Stimulated activated memory B cell treated with anti-CD40 and anti-IgM and Interleukin-4, amounts not matched to agents 10 μg/mL and 1 μg/mL and 100 μg/mL, for 72 hours (primary cell): ENCODE data around the gene SIGLEC8.

Experiments
- ATAC-seq: fragments of 150-1000 bp; cut with Tn5 transposase; 2 replicates; pipeline ENCODE4 v1.10.0; 2021
- H3K27ac Mint-ChIP-seq: one replicate; pipeline ENCODE4 v1.8.0; 2022; ENCODE audit warnings: mild to moderate bottlenecking, mixed read lengths
- H3K27me3 Mint-ChIP-seq: one replicate; pipeline ENCODE4 v1.8.0; 2022; ENCODE audit warnings: mixed read lengths
- H3K36me3 Mint-ChIP-seq: one replicate; pipeline ENCODE4 v1.8.0; 2022; ENCODE audit warnings: mixed read lengths
- H3K4me1 Mint-ChIP-seq: one replicate; pipeline ENCODE4 v1.8.0; 2022; ENCODE audit warnings: mixed read lengths
- H3K4me3 Mint-ChIP-seq: one replicate; pipeline ENCODE4 v1.8.0; 2022; ENCODE audit warnings: mild to moderate bottlenecking, moderate library complexity, mixed read lengths
- H3K9me3 Mint-ChIP-seq: one replicate; pipeline ENCODE4 v1.8.0; 2022; ENCODE audit warnings: mixed read lengths

Gene SIGLEC8

GRCh38 chr19:51480590-51480989, 22.3 kb upstream of the SIGLEC8 start:
- Mint-ChIP-seq H3K27me3 (peaks cover 48% of the 10 kb centered on the region), H3K36me3 (no peaks in the 10 kb centered on the region), H3K27ac (no peak overlapping the region), H3K4me3 (no peak overlapping the region), H3K9me3 (no peaks in the 10 kb centered on the region), H3K4me1 (peaks cover 6% of the 10 kb centered on the region)
- no peak for ATAC-seq

- no peak overlapping the region for H3K4me3 Mint-ChIP-seq
- H3K4me1 Mint-ChIP-seq: peaks cover 6% of the 10 kb centered on the region
- H3K9me3 Mint-ChIP-seq: no peaks in the 10 kb centered on the region
- ATAC-seq: peak; percentile 38
- no peaks in the 10 kb centered on the region for H3K36me3 Mint-ChIP-seq
- peaks cover 45% of the 10 kb centered on the region for H3K27me3 Mint-ChIP-seq
- H3K27ac Mint-ChIP-seq: no peak overlapping the region
Observed at GRCh38 chr19:51479531-51480331, 21.5 kb upstream of the SIGLEC8 start.

DNA sequence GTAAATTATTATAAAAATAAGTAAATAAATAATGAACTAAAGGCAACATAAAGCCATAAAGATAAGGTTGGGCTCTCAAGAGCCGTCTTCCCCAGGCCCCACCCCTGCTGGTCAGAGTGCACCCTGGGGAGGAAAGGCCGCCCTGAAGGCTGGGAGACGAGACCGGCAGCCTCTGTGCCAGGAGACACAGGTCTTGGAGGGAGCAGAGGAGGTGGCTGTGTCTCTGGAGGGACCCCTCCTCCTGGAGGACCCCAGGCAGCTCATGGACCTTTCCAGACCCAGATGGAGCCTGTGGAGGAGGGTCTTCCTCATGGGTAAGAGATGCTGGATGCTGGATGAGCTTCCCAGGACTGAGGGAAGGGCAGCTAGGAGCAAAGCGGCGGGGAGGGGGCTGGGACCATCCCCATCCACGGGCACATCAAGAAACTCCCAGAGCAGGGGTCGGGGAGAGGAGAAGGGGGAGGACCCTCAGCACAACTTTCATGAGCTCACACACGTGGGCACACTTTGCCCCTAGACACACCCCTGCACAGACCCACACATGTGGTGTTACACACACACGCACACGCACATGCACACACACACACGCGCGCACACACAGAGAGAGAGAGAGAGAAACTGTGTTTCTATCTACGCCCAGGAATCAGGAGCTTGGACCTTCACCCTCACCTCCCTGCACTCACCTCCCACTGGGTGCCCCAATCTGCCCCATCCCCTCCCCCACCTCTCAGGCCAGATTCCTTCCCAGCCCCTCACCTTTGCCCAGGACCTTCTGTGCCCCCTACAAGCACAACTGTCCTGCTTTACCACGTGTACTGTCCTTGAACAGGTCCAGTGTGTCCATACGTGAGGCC, 20.4 kb upstream of the SIGLEC8 start, which contains the start of gene CEACAM18:
Gene CEACAM18, plus strand, starts transcription at position 159 of the 854 bp plus-strand sequence.
- H3K9me3 Mint-ChIP-seq: no peaks in the 10 kb centered on the region
- H3K36me3 Mint-ChIP-seq: no peaks in the 10 kb centered on the region
- ATAC-seq: no peak
- H3K27me3 Mint-ChIP-seq: peaks cover 39% of the 10 kb centered on the region
- H3K27ac Mint-ChIP-seq: no peak within 1 kb of the TSS
- H3K4me3 Mint-ChIP-seq: no peak within 1 kb of the TSS
- H3K4me1 Mint-ChIP-seq: peaks cover 7% of the 10 kb centered on the region

DNA sequence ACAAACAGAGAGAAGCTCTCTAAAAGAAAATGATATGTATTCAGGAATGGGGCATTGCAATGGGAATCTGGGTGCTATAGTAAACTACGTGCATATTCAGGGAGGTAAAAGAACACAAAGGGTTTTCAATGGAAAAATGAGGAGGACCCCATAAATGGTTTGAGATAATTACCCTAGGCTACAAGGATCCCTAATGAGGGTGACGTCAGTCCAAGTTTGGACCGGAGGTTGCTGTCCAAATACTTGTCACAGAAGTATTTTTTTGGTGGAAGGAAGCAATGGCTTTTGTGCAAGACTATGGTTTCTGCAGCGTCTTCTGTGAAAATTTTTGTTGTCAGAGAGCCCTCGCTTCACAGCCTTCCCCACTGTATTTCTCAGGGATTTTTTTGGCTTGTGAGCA, 19.1 kb upstream of the SIGLEC8 start:
- Mint-ChIP-seq H3K4me1 (peaks cover 19% of the 10 kb centered on the region), H3K27me3 (peaks cover 31% of the 10 kb centered on the region), H3K27ac (no peak overlapping the region), H3K36me3 (no peaks in the 10 kb centered on the region), H3K4me3 (no peak overlapping the region), H3K9me3 (no peaks in the 10 kb centered on the region)
- ATAC-seq: no peak

- no peaks in the 10 kb centered on the region for H3K36me3 Mint-ChIP-seq
- H3K27me3 Mint-ChIP-seq: peaks cover 29% of the 10 kb centered on the region
- H3K4me3 Mint-ChIP-seq: no peak overlapping the region
- H3K27ac Mint-ChIP-seq: no peak overlapping the region
- no peaks in the 10 kb centered on the region for H3K9me3 Mint-ChIP-seq
- no peak for ATAC-seq
- peaks cover 20% of the 10 kb centered on the region for H3K4me1 Mint-ChIP-seq
Observed at GRCh38 chr19:51476164-51476563, 17.9 kb upstream of the SIGLEC8 start.

GRCh38 chr19:51473009-51473707, 14.9 kb upstream of the SIGLEC8 start:
- Mint-ChIP-seq H3K27ac (no peak overlapping the region), H3K9me3 (no peaks in the 10 kb centered on the region), H3K4me1 (peaks cover 14% of the 10 kb centered on the region), H3K27me3 (no peaks in the 10 kb centered on the region), H3K4me3 (no peak overlapping the region), H3K36me3 (no peaks in the 10 kb centered on the region)
- peak; percentile 80 for ATAC-seq

- Mint-ChIP-seq H3K36me3 (no peaks in the 10 kb centered on the region), H3K9me3 (no peaks in the 10 kb centered on the region), H3K27me3 (no peaks in the 10 kb centered on the region), H3K27ac (no peak overlapping the region), H3K4me1 (peaks cover 14% of the 10 kb centered on the region), H3K4me3 (no peak overlapping the region)
- no peak for ATAC-seq
Observed at GRCh38 chr19:51472607-51473006, 14.4 kb upstream of the SIGLEC8 start.

DNA sequence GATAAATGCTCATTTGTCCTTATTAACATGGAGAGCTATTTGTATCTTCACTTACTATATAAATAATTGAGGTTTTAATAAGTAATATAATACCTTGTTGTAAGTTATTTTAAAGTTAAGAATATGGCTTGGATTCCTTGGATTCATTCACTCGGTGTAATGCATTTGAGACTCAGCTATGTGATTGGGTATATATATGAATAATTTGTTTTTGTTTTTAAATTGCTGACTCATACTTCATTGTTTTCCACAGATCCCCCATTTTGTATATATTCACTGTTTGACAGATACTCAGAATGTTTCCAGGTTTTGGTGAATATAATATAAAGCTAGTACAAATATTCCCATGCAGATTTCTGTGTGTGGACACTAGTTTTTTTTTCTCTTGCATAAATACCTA, 13.3 kb upstream of the SIGLEC8 start:
- Mint-ChIP-seq H3K27ac (no peak overlapping the region), H3K36me3 (no peaks in the 10 kb centered on the region), H3K27me3 (no peaks in the 10 kb centered on the region), H3K4me1 (peaks cover 14% of the 10 kb centered on the region), H3K4me3 (no peak overlapping the region), H3K9me3 (no peaks in the 10 kb centered on the region)
- no peak for ATAC-seq

GRCh38 chr19:51470966-51471365, 12.7 kb upstream of the SIGLEC8 start:
- no peaks in the 10 kb centered on the region for H3K36me3 Mint-ChIP-seq
- H3K27ac Mint-ChIP-seq: no peak overlapping the region
- no peaks in the 10 kb centered on the region for H3K9me3 Mint-ChIP-seq
- H3K4me3 Mint-ChIP-seq: no peak overlapping the region
- peaks cover 14% of the 10 kb centered on the region for H3K4me1 Mint-ChIP-seq
- ATAC-seq: no peak
- peaks cover 5% of the 10 kb centered on the region for H3K27me3 Mint-ChIP-seq

DNA sequence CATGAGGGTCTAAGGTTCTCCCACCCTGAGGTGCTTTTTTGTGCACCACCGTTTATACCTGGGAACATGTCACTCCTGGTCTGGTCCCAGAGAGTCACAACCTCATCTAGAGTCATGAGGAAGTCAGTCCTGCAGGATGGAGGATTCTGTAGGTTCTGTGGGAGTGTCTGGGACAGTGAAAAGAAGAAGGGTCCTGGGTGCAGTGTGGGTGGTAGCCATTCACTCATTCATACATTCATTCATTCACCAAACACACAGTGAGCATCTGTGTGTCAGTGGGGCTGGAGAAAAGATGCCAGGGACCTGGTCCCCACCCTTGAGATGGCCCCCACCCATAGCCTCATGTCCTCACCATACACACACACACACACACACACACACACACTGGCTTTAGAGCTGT, 11.4 kb upstream of the SIGLEC8 start:
- H3K27ac Mint-ChIP-seq: no peak overlapping the region
- peaks cover 14% of the 10 kb centered on the region for H3K4me1 Mint-ChIP-seq
- no peaks in the 10 kb centered on the region for H3K36me3 Mint-ChIP-seq
- H3K27me3 Mint-ChIP-seq: peaks cover 18% of the 10 kb centered on the region
- ATAC-seq: no peak
- no peak overlapping the region for H3K4me3 Mint-ChIP-seq
- H3K9me3 Mint-ChIP-seq: no peaks in the 10 kb centered on the region

- H3K4me1 Mint-ChIP-seq: peaks cover 14% of the 10 kb centered on the region
Observed at GRCh38 chr19:51469162-51469561, 10.9 kb upstream of the SIGLEC8 start.

DNA sequence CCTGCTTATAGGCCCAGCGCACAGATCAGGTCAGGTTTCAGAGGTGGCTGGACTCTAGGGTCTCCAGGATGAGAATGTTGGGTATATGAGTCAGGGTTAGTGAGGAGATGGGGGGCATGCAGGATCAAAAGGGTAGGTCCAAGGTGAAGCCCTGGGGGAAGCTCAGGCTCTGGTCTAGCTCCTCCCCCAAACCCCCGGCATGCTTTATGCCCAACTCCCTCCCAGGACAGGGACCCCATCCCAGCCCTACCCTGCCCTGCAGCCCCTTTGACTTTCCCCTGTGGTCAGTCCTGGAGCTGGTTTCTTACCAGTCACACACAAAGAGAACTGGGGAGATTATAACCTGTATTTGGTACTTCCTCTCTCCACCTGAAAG, 10.3 kb upstream of the SIGLEC8 start:
- Mint-ChIP-seq H3K9me3 (no peaks in the 10 kb centered on the region), H3K4me1 (peaks cover 12% of the 10 kb centered on the region), H3K27ac (no peak overlapping the region), H3K4me3 (no peak overlapping the region), H3K27me3 (peaks cover 25% of the 10 kb centered on the region), H3K36me3 (no peaks in the 10 kb centered on the region)
- ATAC-seq: peak; percentile 16

More at GRCh38 chr19:51469162-51469561, 10.9 kb upstream of the SIGLEC8 start:
- H3K27me3 Mint-ChIP-seq: peaks cover 23% of the 10 kb centered on the region
- H3K27ac Mint-ChIP-seq: no peak overlapping the region
- H3K4me3 Mint-ChIP-seq: no peak overlapping the region
- H3K9me3 Mint-ChIP-seq: no peaks in the 10 kb centered on the region
- no peaks in the 10 kb centered on the region for H3K36me3 Mint-ChIP-seq
- ATAC-seq: peak; percentile 16

DNA sequence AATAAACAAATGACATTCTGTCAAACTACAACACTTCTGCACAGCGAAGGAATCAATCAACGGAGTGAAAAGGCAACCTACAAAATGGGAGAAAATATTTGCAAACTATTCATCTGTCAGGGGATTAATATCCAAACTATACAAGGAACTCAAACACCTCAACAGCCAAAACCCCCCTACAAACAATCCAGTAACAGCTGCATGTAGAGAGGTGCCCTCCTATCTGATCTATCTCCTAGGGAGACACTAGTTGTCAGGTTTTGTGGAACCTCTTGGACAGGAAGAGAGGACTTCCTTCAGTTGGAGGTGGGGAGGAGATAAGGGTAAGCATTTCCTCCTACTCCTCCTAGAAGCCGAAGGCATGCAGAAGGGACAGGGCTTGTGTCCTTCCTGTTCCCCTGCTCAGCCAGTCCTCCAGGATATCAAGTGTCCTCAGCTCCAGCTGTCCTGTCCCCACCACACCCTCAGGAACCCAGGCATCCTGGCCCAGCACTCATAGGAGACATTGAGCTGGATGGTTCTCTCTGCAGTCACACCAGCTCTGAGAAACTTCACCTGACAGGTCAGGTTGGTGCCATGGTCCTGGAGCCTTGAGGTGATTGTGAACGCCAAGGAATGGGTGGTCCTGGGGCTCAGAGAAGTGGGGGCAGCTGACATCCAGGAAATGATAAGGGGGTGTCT, 9.8 kb upstream of the SIGLEC8 start:
- no peak overlapping the region for H3K27ac Mint-ChIP-seq
- peak; percentile 24 for ATAC-seq
- peaks cover 30% of the 10 kb centered on the region for H3K27me3 Mint-ChIP-seq

GRCh38 chr19:51466723-51467122, 8.5 kb upstream of the SIGLEC8 start:
- no peaks in the 10 kb centered on the region for H3K36me3 Mint-ChIP-seq
- no peak for ATAC-seq
- peaks cover 43% of the 10 kb centered on the region for H3K27me3 Mint-ChIP-seq
- no peaks in the 10 kb centered on the region for H3K4me1 Mint-ChIP-seq
- no peaks in the 10 kb centered on the region for H3K9me3 Mint-ChIP-seq
- H3K27ac Mint-ChIP-seq: no peak overlapping the region
- H3K4me3 Mint-ChIP-seq: no peak overlapping the region

More for the DNA sequence above, 9.8 kb upstream of the SIGLEC8 start:
- Mint-ChIP-seq H3K4me3 (no peak overlapping the region), H3K36me3 (no peaks in the 10 kb centered on the region), H3K9me3 (no peaks in the 10 kb centered on the region), H3K4me1 (peaks cover 7% of the 10 kb centered on the region)
